ENCODE data around the gene SLC9A9. TPM values are rescaled to one million over a fixed set of nuclear protein-coding genes. Genes with fewer than 3 reads are reported as not detected.

Gene SLC9A9
- total RNA-seq, 2 experiments from 2014 or later = 12.2 TPM

DNA sequence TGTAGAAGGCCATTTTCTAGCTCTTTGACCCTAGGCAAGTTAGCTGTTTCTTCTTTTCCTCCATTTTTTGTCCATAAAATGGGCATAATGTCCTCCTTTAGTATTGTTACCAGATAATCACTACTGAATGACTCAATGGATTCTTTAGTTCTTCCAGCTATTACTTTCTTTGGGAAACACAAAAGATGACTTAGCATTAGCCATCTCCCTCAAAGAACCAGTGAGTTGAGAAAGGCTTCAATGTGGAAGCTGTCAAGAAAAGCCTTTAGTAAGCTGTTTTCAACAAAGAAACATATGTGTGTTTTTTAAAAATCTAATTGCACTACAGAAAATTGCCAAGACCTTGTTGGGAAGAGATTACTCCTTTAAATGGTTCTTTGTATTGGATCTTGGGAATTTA is 135.7 kb downstream of the SLC9A9 start:
- H3K27ac ChIP-seq (ENCODE audit: low read depth in 1 of 2, low read length in 2 of 2) = no peak overlapping the region
- no peak overlapping the region for H3K4me3 Mint-ChIP-seq
- H3K27ac Mint-ChIP-seq = no peak overlapping the region
- no peak for DNase-seq
- ChIA-PET POLR2A (no interaction called here), CTCF (no interaction called here)
- H3K36me3 ChIP-seq (ENCODE audit: insufficient read depth, low read length) = no peaks in the 10 kb centered on the region
- no peaks in the 10 kb centered on the region for H3K9me3 Mint-ChIP-seq
- H3K9me3 ChIP-seq (ENCODE audit: control insufficient read depth in 1 of 2, insufficient read depth in 1 of 2, low read length in 2 of 2) = no peaks in the 10 kb centered on the region
- H3K4me1 ChIP-seq (ENCODE audit: insufficient read depth, low read length) = no peaks in the 10 kb centered on the region
- TF ChIP-seq, protein P1, sequence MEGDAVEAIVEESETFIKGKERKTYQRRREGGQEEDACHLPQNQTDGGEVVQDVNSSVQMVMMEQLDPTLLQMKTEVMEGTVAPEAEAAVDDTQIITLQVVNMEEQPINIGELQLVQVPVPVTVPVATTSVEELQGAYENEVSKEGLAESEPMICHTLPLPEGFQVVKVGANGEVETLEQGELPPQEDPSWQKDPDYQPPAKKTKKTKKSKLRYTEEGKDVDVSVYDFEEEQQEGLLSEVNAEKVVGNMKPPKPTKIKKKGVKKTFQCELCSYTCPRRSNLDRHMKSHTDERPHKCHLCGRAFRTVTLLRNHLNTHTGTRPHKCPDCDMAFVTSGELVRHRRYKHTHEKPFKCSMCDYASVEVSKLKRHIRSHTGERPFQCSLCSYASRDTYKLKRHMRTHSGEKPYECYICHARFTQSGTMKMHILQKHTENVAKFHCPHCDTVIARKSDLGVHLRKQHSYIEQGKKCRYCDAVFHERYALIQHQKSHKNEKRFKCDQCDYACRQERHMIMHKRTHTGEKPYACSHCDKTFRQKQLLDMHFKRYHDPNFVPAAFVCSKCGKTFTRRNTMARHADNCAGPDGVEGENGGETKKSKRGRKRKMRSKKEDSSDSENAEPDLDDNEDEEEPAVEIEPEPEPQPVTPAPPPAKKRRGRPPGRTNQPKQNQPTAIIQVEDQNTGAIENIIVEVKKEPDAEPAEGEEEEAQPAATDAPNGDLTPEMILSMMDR (IDR thresholded peaks at IDR 0.05) = no peak
- no peak overlapping the region for H3K4me3 ChIP-seq (ENCODE audit: low read length)
- intact Hi-C loops (cut with DNase I, micrococcal nuclease) = no loop called here
- no peak for ATAC-seq (ENCODE audit: poor library complexity)
- no peaks in the 10 kb centered on the region for H3K27me3 ChIP-seq (ENCODE audit: control insufficient read depth in 1 of 2, insufficient read depth in 2 of 2, low read length in 2 of 2)
- H3K4me1 Mint-ChIP-seq (ENCODE audit: low read depth) = no peaks in the 10 kb centered on the region
- no peaks in the 10 kb centered on the region for H3K36me3 Mint-ChIP-seq (ENCODE audit: low read depth)
- no peaks in the 10 kb centered on the region for H3K27me3 Mint-ChIP-seq

DNA sequence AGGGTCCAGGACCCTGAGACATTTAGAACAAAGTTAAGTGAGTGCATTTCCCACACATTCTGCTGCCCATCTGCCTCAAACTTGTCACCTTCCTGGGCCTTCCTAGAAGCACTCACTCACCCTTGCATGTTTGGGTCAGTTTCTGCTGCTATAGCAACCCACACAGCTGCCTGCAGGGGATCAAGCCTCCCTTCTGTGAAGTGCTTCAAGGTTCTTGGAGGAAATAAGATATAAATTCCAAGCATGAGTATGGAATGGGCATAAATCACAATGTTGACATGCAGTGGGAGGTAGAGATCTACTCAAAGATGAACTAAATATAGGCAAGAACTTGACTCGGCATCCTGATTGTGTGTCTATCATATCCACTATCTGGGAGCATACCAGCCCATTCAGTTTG is 140.4 kb downstream of the SLC9A9 start:
- Mint-ChIP-seq H3K4me1 (ENCODE audit: low read depth) (peaks cover 9% of the 10 kb centered on the region), H3K27ac (no peak overlapping the region)
- intact Hi-C loops (cut with DNase I, micrococcal nuclease) = no loop called here

DNA sequence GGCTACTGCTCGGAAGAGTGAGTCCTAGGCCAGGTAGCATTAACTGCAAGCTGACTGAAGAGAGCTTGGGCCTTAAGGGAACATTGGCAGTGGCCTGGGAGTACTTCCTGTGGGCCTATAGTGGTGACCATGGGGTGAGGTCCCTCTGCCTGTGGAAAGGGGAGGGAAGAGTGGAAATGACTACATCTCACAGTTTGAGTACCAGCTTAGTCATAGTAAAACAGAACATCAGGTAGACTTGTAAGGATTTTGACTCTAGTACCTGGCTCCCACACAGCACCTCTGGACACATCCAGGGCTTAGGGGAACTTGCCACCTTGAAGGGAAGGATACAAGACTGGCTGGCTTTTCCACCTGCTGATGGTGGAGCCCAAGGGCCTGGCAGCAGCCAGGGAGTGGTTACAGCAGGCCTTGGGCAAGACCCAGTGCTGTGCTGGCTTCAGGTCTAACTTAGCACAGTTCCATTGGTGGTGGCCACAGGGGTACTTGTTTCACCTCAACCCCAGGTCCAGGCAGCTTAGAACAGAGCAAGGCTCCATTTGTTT is 147.8 kb downstream of the SLC9A9 start:
- Histone ChIP-seq H3K9me3 (ENCODE audit: control insufficient read depth in 1 of 2, insufficient read depth in 1 of 2, low read length in 2 of 2) (no peaks in the 10 kb centered on the region), H3K27me3 (ENCODE audit: control insufficient read depth in 1 of 2, insufficient read depth in 2 of 2, low read length in 2 of 2) (no peaks in the 10 kb centered on the region), H3K27ac (ENCODE audit: low read depth in 1 of 2, low read length in 2 of 2) (no peak overlapping the region), H3K4me3 (ENCODE audit: low read length) (no peak overlapping the region), H3K4me1 (ENCODE audit: insufficient read depth, low read length) (no peaks in the 10 kb centered on the region), H3K36me3 (ENCODE audit: insufficient read depth, low read length) (no peaks in the 10 kb centered on the region)
- CTCF ChIA-PET = no interaction called here
- H3K4me3 Mint-ChIP-seq = no peak overlapping the region
- H3K27me3 Mint-ChIP-seq = no peaks in the 10 kb centered on the region
- no peak for DNase-seq
- POLR2A ChIA-PET = no interaction called here
- no peak overlapping the region for H3K27ac Mint-ChIP-seq
- H3K9me3 Mint-ChIP-seq = no peaks in the 10 kb centered on the region
- intact Hi-C loops (cut with DNase I, micrococcal nuclease) = no loop called here
- peaks cover 9% of the 10 kb centered on the region for H3K4me1 Mint-ChIP-seq (ENCODE audit: low read depth)
- ATAC-seq (ENCODE audit: poor library complexity) = no peak
- H3K36me3 Mint-ChIP-seq (ENCODE audit: low read depth) = peaks cover under 1% of the 10 kb centered on the region
- TF ChIP-seq, protein P1 (IDR thresholded peaks at IDR 0.05) = no peak

More for the DNA sequence above, 140.4 kb downstream of the SLC9A9 start:
- Histone ChIP-seq H3K4me1 (ENCODE audit: insufficient read depth, low read length) (no peaks in the 10 kb centered on the region), H3K36me3 (ENCODE audit: insufficient read depth, low read length) (no peaks in the 10 kb centered on the region), H3K27ac (ENCODE audit: low read depth in 1 of 2, low read length in 2 of 2) (no peak overlapping the region), H3K27me3 (ENCODE audit: control insufficient read depth in 1 of 2, insufficient read depth in 2 of 2, low read length in 2 of 2) (no peaks in the 10 kb centered on the region), H3K4me3 (ENCODE audit: low read length) (no peak overlapping the region), H3K9me3 (ENCODE audit: control insufficient read depth in 1 of 2, insufficient read depth in 1 of 2, low read length in 2 of 2) (no peaks in the 10 kb centered on the region)
- no peak for DNase-seq
- H3K4me3 Mint-ChIP-seq = no peak overlapping the region
- no peaks in the 10 kb centered on the region for H3K27me3 Mint-ChIP-seq
- ChIA-PET POLR2A (no interaction called here), CTCF (no interaction called here)
- no peaks in the 10 kb centered on the region for H3K9me3 Mint-ChIP-seq
- ATAC-seq (ENCODE audit: poor library complexity) = no peak
- no peaks in the 10 kb centered on the region for H3K36me3 Mint-ChIP-seq (ENCODE audit: low read depth)
- TF ChIP-seq, protein P1 (IDR thresholded peaks at IDR 0.05) = no peak

Measured in CD4-positive, alpha-beta T cell (primary cell).